K562 (cell line): Measurements from ENCODE around the gene SERTAD1. TPM values are rescaled to one million over a fixed set of nuclear protein-coding genes. Genes with fewer than 3 reads are reported as not detected.
A peak's percentile ranks its signal among the peaks of the same experiment; 100 is the strongest.

ENCODE experiments used
- AFF4 ChIP-seq: sonication (generic); formaldehyde crosslinking; IDR thresholded peaks from 2 replicates; pipeline ENCODE4 v1.8.0; 2023; ENCODE audit warnings: mild to moderate bottlenecking, missing genetic modification reagents
- E2F8 ChIP-seq: fragments of 450-650 bp; IDR thresholded peaks from 2 replicates; pipeline ENCODE4 v1.7.1; 2018; ENCODE audit warnings: mild to moderate bottlenecking, low read depth; ENCODE audit not compliant: partially characterized antibody
- MCM5 ChIP-seq: fragments of 450-650 bp; IDR thresholded peaks from 2 replicates; pipeline ENCODE4 v1.6.1; 2016; ENCODE audit warnings: low read depth
- NCOA4 ChIP-seq: fragments of 450-650 bp; IDR thresholded peaks from 2 replicates; pipeline ENCODE4 v1.6.1; 2018; ENCODE audit warnings: mild to moderate bottlenecking; ENCODE audit not compliant: partially characterized antibody
- NR1H2 ChIP-seq: sonication (generic); formaldehyde crosslinking; IDR thresholded peaks from 2 replicates; pipeline ENCODE4 v1.4.0; 2020; ENCODE audit warnings: mild to moderate bottlenecking, missing genetic modification reagents
- POLR2B ChIP-seq: fragments of 450-650 bp; IDR thresholded peaks from 2 replicates; pipeline ENCODE4 v1.6.1; 2018; ENCODE audit warnings: low read depth; ENCODE audit not compliant: partially characterized antibody
- SMARCA5 ChIP-seq: fragments of 450-650 bp; IDR thresholded peaks from 2 replicates; pipeline ENCODE4 v1.6.1; 2016
- SMARCE1 ChIP-seq: fragments of 450-650 bp; IDR thresholded peaks from 2 replicates; pipeline ENCODE4 v1.7.1; 2016; ENCODE audit warnings: mild to moderate bottlenecking
- SREBF1 ChIP-seq: fragments of 150-350 bp; IDR thresholded peaks from 2 replicates; pipeline ENCODE4 v1.6.1; 2014; ENCODE audit warnings: antibody characterized with exemption, low read depth, low read length, borderline replicate concordance
- TEAD4 ChIP-seq, 2 experiments: sonication (generic) in 1 of 2; formaldehyde crosslinking in 1 of 2; IDR thresholded peaks; 2 replicates each; pipeline versions ENCODE4 v1.6.1 to v1.8.0; 2012 to 2022; ENCODE audit warnings: borderline replicate concordance in 1 of 2, inconsistent platforms in 1 of 2, low read length in 1 of 2, mild to moderate bottlenecking in 1 of 2, missing genetic modification reagents in 1 of 2
- ZNF586 ChIP-seq: fragments of 450-650 bp; formaldehyde crosslinking; conservative IDR thresholded peaks from 2 replicates; pipeline ENCODE4 v1.4.0; 2020; ENCODE audit warnings: mild to moderate bottlenecking, moderate library complexity
- polyA plus RNA-seq, 8 experiments: library from polyadenylated mRNA; depleted of rRNA in 4 of 8; stranded (reverse) in 5 of 8; unstranded in 3 of 8; fragments of >200 nt; fragmentation: Nextera tagmentation in 2 of 8; fragmentation: Illumina TruSeq in 1 of 8; extraction: Ambion mirVana in 2 of 8; extraction: Trizol in 1 of 8; gene quantifications; 2 replicates each; pipeline versions ENCODE4 v1.2.1 to v1.2.3, GENCODE V29; 2011 to 2014; ENCODE audit warnings: inconsistent platforms in 1 of 8, missing spikeins in 1 of 8
- total RNA-seq, 7 experiments: library from RNA; depleted of rRNA in 6 of 7; stranded (reverse); fragments of >200 nt in 6 of 7; fragmentation: Illumina TruSeq in 2 of 7; extraction: Trizol in 2 of 7; gene quantifications; 2 replicates each; pipeline versions ENCODE4 v1.2.1 to v1.2.3, GENCODE V29; 2011 to 2021; ENCODE audit warnings: low replicate concordance in 1 of 7
- TF ChIP-seq, protein P1 (sequence below): fragments of 450-650 bp; IDR thresholded peaks from 2 replicates; pipeline ENCODE4 v1.6.1; 2018; ENCODE audit not compliant: partially characterized antibody
- TF ChIP-seq, protein P2 (sequence below): conservative IDR thresholded peaks from 2 replicates; pipeline ENCODE4 v1.6.1; 2011; ENCODE audit warnings: low read depth, mild to moderate bottlenecking, low read length; ENCODE audit not compliant: control insufficient read depth

SERTAD1 gene
- total and polyA plus RNA-seq, 9 of the 15 experiments (the other 6 are each of a cell fraction or from before 2014, with no cell fraction given): 0.15 to 8.7 (median 4.9) TPM

DNA sequence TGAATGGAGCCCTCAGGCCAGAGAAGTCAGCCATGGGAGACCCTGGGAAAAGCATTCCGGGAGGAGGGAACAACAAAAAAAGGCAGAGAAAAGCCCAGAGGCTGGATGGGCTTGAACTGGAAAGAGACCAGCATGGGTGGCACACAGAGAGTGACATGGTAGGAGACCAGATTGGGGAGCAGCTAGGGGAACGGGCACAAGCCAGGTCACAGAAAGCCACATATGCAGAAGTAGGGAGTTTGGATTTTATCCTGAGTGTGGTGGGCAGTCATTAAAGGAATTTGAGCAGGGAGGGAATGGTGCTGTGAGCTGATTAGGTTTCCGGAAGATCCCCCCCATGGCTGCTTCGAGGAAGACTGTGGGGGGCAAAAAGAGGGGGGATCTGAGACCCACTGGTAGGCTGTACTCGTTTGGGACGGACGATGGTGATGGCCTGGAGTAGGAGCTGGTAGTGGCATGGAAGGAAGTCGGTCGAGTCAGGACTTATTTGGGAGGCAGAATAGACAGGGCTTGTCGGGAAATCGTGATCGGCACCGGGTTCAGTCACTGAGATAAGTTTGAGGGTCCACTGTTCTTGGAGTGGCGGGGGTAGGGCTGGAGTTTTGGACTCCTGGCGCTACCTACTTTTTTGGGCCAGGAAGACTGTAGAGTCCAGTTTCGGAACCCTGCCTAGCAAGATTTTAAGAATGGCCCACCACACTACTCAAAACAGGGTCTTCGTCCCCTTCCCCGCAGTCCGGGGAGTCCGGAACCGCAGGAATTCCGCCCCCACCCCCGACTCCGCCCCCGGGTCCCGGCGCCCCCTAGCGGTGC, 949 bp downstream of the SERTAD1 start (continued):
- TF ChIP-seq, protein P1, sequence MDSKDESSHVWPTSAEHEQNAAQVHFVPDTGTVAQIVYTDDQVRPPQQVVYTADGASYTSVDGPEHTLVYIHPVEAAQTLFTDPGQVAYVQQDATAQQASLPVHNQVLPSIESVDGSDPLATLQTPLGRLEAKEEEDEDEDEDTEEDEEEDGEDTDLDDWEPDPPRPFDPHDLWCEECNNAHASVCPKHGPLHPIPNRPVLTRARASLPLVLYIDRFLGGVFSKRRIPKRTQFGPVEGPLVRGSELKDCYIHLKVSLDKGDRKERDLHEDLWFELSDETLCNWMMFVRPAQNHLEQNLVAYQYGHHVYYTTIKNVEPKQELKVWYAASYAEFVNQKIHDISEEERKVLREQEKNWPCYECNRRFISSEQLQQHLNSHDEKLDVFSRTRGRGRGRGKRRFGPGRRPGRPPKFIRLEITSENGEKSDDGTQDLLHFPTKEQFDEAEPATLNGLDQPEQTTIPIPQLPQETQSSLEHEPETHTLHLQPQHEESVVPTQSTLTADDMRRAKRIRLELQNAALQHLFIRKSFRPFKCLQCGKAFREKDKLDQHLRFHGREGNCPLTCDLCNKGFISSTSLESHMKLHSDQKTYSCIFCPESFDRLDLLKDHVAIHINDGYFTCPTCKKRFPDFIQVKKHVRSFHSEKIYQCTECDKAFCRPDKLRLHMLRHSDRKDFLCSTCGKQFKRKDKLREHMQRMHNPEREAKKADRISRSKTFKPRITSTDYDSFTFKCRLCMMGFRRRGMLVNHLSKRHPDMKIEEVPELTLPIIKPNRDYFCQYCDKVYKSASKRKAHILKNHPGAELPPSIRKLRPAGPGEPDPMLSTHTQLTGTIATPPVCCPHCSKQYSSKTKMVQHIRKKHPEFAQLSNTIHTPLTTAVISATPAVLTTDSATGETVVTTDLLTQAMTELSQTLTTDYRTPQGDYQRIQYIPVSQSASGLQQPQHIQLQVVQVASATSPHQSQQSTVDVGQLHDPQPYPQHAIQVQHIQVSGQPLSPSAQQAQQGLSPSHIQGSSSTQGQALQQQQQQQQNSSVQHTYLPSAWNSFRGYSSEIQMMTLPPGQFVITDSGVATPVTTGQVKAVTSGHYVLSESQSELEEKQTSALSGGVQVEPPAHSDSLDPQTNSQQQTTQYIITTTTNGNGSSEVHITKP: peak; percentile 24
- TF ChIP-seq POLR2B: peak; percentile 32
- TF ChIP-seq SREBF1: no peak
- TF ChIP-seq SMARCA5: 0 out of 2 replicates have a peak, but pooled peaks have one; percentile 29
- 0 out of 2 replicates have a peak, but pooled peaks have one; percentile 27 for TF ChIP-seq SMARCE1
- TF ChIP-seq AFF4: no peak
- TF ChIP-seq TEAD4 (IDR thresholded peaks at IDR 0.05; ENCODE audit: low read length): peak; percentile 49; the same call in 1 of the 2 replicates
- no peak for TF ChIP-seq TEAD4 (CRISPR knock-in tag; IDR thresholded peaks at IDR 0.05; ENCODE audit: borderline replicate concordance)
- peak; percentile 22 for TF ChIP-seq NCOA4
- no peak for TF ChIP-seq MCM5
- TF ChIP-seq NR1H2: 0 out of 2 replicates have a peak, but pooled peaks have one; percentile 21
- TF ChIP-seq, protein P2, sequence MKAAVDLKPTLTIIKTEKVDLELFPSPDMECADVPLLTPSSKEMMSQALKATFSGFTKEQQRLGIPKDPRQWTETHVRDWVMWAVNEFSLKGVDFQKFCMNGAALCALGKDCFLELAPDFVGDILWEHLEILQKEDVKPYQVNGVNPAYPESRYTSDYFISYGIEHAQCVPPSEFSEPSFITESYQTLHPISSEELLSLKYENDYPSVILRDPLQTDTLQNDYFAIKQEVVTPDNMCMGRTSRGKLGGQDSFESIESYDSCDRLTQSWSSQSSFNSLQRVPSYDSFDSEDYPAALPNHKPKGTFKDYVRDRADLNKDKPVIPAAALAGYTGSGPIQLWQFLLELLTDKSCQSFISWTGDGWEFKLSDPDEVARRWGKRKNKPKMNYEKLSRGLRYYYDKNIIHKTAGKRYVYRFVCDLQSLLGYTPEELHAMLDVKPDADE: no peak
- no peak for TF ChIP-seq E2F8
- no peak for TF ChIP-seq ZNF586 (CRISPR knock-in tag)
